PC-9 (cell line): Measurements from ENCODE around the gene TM6SF1. TPM values are rescaled to one million over a fixed set of nuclear protein-coding genes. Genes with fewer than 3 reads are reported as not detected.

ENCODE experiments used
- BruUV-seq: library from RNA; stranded (reverse); fragments of 400-500 nt; replicated peaks from 2 replicates; lab custom pipeline; 2021; lab: Mats Ljungman, UMichigan
- CTCF ChIA-PET: fragments of 300-600 bp; sonication (Branson Sonifier 250); formaldehyde crosslinking; loops from one replicate; lab custom pipeline; 2022; ENCODE audit warnings: antibody characterized with exemption; lab: Charles Lee
- POLR2A ChIA-PET: fragments of 300-600 bp; sonication (Branson Sonifier 250); formaldehyde crosslinking; loops from one replicate; lab custom pipeline; 2022; ENCODE audit warnings: antibody characterized with exemption; ENCODE audit not compliant: unreplicated experiment; lab: Charles Lee
- DNase-seq, 2 experiments: peaks; one replicate each; pipeline versions ENCODE4 v3.0.0 to v3.0.0-alpha.2; 2015 to 2022; ENCODE audit warnings: mixed read lengths in 1 of 2
- H2AFZ ChIP-seq: fragments of 200-600 bp; sonication (generic); 2 replicates; pipeline ENCODE4 v1.8.1; 2017; ENCODE audit warnings: antibody characterized with exemption
- H3F3A ChIP-seq: fragments of 200-600 bp; sonication (generic); 2 replicates; pipeline ENCODE4 v1.8.1; 2017; ENCODE audit warnings: antibody characterized with exemption, mild to moderate bottlenecking, low read depth; ENCODE audit not compliant: insufficient read depth
- H3K27ac ChIP-seq: fragments of 200-600 bp; sonication (generic); 2 replicates; pipeline ENCODE4 v1.6.1; 2016; ENCODE audit warnings: mixed run types
- H3K27me3 ChIP-seq: fragments of 200-600 bp; sonication (generic); 2 replicates; pipeline ENCODE4 v1.6.1; 2016; ENCODE audit warnings: low read depth, mixed run types; ENCODE audit not compliant: insufficient read depth
- H3K36me3 ChIP-seq: fragments of 200-600 bp; sonication (generic); 2 replicates; pipeline ENCODE4 v1.6.1; 2016; ENCODE audit warnings: low read depth, mixed run types
- H3K4me1 ChIP-seq: fragments of 200-600 bp; sonication (generic); replicated peaks from 2 replicates; pipeline ENCODE4 v1.6.1; 2016; ENCODE audit warnings: mixed run types; ENCODE audit not compliant: insufficient read depth
- H3K4me2 ChIP-seq: fragments of 200-600 bp; sonication (generic); 2 replicates; pipeline ENCODE4 v1.6.1; 2017; ENCODE audit warnings: mixed run types
- H3K4me3 ChIP-seq: fragments of 200-600 bp; sonication (generic); 2 replicates; pipeline ENCODE4 v1.6.1; 2016; ENCODE audit warnings: mixed run types
- H3K79me2 ChIP-seq: fragments of 200-600 bp; sonication (generic); 2 replicates; pipeline ENCODE4 v1.6.1; 2017; ENCODE audit warnings: low read depth, mixed run types
- H3K9me2 ChIP-seq: fragments of 200-600 bp; sonication (generic); 2 replicates; pipeline ENCODE4 v1.8.1; 2017; ENCODE audit warnings: mild to moderate bottlenecking; ENCODE audit not compliant: insufficient read depth
- H3K9me3 ChIP-seq: fragments of 200-600 bp; sonication (generic); 2 replicates; pipeline ENCODE4 v1.8.1; 2016; ENCODE audit warnings: low read depth; ENCODE audit not compliant: insufficient read depth
- H4K20me1 ChIP-seq: fragments of 200-600 bp; sonication (generic); 2 replicates; pipeline ENCODE4 v1.8.1; 2017; ENCODE audit not compliant: insufficient read depth
- CTCF ChIP-seq: fragments of 200-600 bp; sonication (generic); conservative IDR thresholded peaks from 2 replicates; pipeline ENCODE4 v1.6.1; 2017; ENCODE audit warnings: mixed run types, antibody characterized with exemption, mild to moderate bottlenecking, moderate library complexity
- EZH2 ChIP-seq: fragments of 200-600 bp; sonication (generic); IDR thresholded peaks from 2 replicates; pipeline ENCODE4 v1.8.0; 2017; ENCODE audit warnings: antibody characterized with exemption, low read depth
- intact Hi-C: fragments of 100-400 bp; cut with micrococcal nuclease; formaldehyde crosslinking; loops from one replicate; pipeline ENCODE4 v1.10.0; 2022; ENCODE audit not compliant: unreplicated experiment
- total RNA-seq: library from RNA; stranded (reverse); gene quantifications from 2 replicates; pipeline ENCODE4 v1.2.3, GENCODE V29; 2021

The TM6SF1 gene
- total RNA-seq, 1 experiment from 2014 or later: not detected

DNA sequence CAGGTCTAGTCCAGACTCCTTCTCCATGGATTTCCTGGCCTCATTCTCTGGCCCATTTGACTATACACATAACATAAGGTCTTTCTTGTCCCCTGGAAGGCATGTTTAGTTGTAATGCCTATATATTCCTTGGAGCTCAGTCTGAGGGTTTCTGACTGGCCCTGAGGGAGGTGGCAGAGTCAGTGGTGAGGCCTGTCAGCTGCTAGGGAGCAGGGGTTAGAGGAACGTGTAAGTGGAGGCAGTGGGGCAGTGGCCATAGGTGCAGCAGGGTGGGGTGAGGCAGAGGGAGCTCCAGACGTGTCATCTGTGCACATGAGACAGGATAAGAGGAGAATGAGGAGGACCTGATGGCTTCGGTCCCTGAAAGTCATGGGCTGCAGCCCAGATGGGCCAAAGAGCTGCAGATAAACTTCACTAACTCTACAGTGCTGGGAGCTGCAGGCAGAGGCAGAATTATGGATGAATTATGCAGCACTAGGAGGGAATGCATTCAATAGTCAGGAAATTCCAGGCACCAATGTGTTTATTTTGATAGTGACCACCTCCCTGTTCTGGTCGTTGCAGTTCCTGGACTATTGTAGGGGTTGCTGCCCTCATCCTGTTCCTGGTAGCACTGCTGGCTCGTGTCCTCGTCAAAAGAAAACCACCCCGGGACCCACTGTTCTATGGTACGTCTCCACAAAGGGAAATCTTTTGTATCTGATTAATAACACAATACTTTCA lies 4.9 kb downstream of the TM6SF1 start:
- Histone ChIP-seq H3K4me2 (no peak overlapping the region), H2AFZ (no peak overlapping the region)
- DNase-seq: no peak

DNA sequence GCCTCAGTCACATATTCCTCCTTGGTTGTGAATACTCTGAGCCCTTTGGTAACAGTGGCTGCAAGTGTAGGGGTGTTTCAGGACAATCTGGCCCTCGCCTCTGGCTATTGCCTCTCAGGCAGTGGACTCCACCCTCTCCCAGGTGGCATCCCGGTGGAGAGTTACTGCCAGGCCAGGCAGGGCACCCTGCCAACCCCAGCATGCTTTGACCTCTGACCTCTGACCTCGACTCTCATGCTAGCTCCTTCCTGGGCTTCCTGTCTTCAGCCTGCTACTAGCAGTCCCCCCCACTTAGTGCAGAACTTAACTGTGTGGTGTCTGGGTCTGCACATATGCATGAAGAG lies 5.5 kb downstream of the TM6SF1 start:
- no TSS peak for BruUV-seq
- Histone ChIP-seq H2AFZ (no peak overlapping the region), H3K9me3 (no peaks in the 10 kb centered on the region), H3K79me2 (no peaks in the 10 kb centered on the region), H3K27ac (no peak overlapping the region), H3F3A (no peaks in the 10 kb centered on the region), H4K20me1 (no peaks in the 10 kb centered on the region), H3K4me3 (no peak overlapping the region), H3K36me3 (no peaks in the 10 kb centered on the region), H3K4me2 (no peak overlapping the region), H3K4me1 (no peaks in the 10 kb centered on the region), H3K9me2 (no peaks in the 10 kb centered on the region), H3K27me3 (no peaks in the 10 kb centered on the region)
- POLR2A ChIA-PET: no interaction called here
- CTCF ChIA-PET: no interaction called here
- intact Hi-C loops: no loop called here
- no peak for DNase-seq
- TF ChIP-seq EZH2: no peak
- TF ChIP-seq CTCF: no peak

More for the DNA sequence above, 4.9 kb downstream of the TM6SF1 start:
- TF ChIP-seq EZH2 (no peak), CTCF (no peak)
- no peaks in the 10 kb centered on the region for H3K36me3 ChIP-seq
- H3K4me1 ChIP-seq: no peaks in the 10 kb centered on the region
- H3K4me3 ChIP-seq: no peak overlapping the region
- no peaks in the 10 kb centered on the region for H3K79me2 ChIP-seq
- no peaks in the 10 kb centered on the region for H3K9me2 ChIP-seq
- H3F3A ChIP-seq: no peaks in the 10 kb centered on the region
- H3K27ac ChIP-seq: no peak overlapping the region
- no peaks in the 10 kb centered on the region for H4K20me1 ChIP-seq
- intact Hi-C loops: no loop called here
- H3K9me3 ChIP-seq: no peaks in the 10 kb centered on the region
- POLR2A ChIA-PET: no interaction called here
- CTCF ChIA-PET: no interaction called here
- no peaks in the 10 kb centered on the region for H3K27me3 ChIP-seq
- BruUV-seq: no TSS peak

- H3K4me2 ChIP-seq: no peak overlapping the region
- no peak overlapping the region for H3K4me3 ChIP-seq
- H3K4me1 ChIP-seq: no peaks in the 10 kb centered on the region
- H4K20me1 ChIP-seq: no peaks in the 10 kb centered on the region
- no peak for TF ChIP-seq CTCF
- no peak for TF ChIP-seq EZH2
- BruUV-seq: no TSS peak
- intact Hi-C loops: no loop called here
- no peaks in the 10 kb centered on the region for H3K79me2 ChIP-seq
- CTCF ChIA-PET: no interaction called here
- no peaks in the 10 kb centered on the region for H3K36me3 ChIP-seq
- no peaks in the 10 kb centered on the region for H3K27me3 ChIP-seq
- no peak for DNase-seq
- no peak overlapping the region for H3K27ac ChIP-seq
- no peaks in the 10 kb centered on the region for H3F3A ChIP-seq
- no peak overlapping the region for H2AFZ ChIP-seq
- POLR2A ChIA-PET: no interaction called here
- H3K9me2 ChIP-seq: no peaks in the 10 kb centered on the region
- no peaks in the 10 kb centered on the region for H3K9me3 ChIP-seq
Measured at GRCh38 chr15:83113881-83114674, 6.6 kb downstream of the TM6SF1 start.
